ENCODE data around the gene DNAJB6.

DNAJB6 gene

DNA sequence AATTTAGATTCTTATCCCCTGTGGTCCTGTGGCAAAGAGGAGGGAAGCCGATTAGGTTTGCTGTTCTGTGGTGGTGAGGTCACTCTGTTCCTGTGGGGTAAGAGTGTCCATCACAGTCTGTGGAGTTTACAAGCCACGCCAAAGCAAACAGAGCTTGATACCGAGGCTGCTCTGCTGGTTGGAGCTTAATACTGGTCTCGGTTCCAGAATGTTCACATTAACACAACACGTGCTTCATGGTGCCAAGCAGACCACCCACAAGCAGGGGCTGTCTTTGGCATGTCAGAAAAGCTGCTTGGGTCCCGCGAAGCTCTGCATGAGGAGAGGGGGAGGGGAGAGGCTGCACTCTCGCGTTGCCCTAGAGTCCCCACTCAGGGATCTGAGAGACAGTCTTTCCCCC is 47.5 kb downstream of the DNAJB6 start:
- TF ChIP-seq CTCF (conservative IDR thresholded peaks at IDR 0.05; ENCODE audit: control insufficient read depth, insufficient read depth, low read depth, low read length), result no peak
- peak; percentile 36 for DNase-seq (ENCODE audit: low read depth)
- H3K4me3 ChIP-seq (ENCODE audit: control insufficient read depth, low read depth, low read length), result no peak overlapping the region

GRCh38 chr7:157386979-157387800 is 50.4 kb downstream of the DNAJB6 start:
- TF ChIP-seq CTCF (conservative IDR thresholded peaks at IDR 0.05; ENCODE audit: control insufficient read depth, insufficient read depth, low read depth, low read length), result peak; percentile 82
- DNase-seq (ENCODE audit: low read depth), result peak; percentile 83
- H3K4me3 ChIP-seq (ENCODE audit: control insufficient read depth, low read depth, low read length), result no peak overlapping the region

DNA sequence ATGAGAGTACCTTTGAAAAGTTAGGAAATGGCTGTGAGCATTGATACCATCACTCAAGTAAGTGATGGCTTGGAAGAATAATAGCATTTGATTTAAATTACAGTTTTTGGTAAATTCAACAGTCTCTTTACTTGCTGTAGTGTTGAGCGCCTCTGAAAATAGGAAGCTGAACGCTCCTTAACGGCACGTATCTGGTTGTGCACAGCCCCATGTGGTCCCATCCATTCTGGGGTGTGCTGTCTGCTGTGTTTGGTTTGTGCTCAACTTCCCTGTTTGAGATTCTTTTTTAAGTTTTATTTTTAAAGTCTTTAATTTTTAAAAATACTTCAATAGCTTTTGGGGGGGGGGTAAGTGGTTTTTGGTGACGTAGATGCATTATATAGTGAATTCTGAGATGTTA is 51.5 kb downstream of the DNAJB6 start:
- no peak overlapping the region for H3K4me3 ChIP-seq (ENCODE audit: control insufficient read depth, low read depth, low read length)
- TF ChIP-seq CTCF (conservative IDR thresholded peaks at IDR 0.05; ENCODE audit: control insufficient read depth, insufficient read depth, low read depth, low read length), result no peak
- DNase-seq (ENCODE audit: low read depth), result no peak

DNA sequence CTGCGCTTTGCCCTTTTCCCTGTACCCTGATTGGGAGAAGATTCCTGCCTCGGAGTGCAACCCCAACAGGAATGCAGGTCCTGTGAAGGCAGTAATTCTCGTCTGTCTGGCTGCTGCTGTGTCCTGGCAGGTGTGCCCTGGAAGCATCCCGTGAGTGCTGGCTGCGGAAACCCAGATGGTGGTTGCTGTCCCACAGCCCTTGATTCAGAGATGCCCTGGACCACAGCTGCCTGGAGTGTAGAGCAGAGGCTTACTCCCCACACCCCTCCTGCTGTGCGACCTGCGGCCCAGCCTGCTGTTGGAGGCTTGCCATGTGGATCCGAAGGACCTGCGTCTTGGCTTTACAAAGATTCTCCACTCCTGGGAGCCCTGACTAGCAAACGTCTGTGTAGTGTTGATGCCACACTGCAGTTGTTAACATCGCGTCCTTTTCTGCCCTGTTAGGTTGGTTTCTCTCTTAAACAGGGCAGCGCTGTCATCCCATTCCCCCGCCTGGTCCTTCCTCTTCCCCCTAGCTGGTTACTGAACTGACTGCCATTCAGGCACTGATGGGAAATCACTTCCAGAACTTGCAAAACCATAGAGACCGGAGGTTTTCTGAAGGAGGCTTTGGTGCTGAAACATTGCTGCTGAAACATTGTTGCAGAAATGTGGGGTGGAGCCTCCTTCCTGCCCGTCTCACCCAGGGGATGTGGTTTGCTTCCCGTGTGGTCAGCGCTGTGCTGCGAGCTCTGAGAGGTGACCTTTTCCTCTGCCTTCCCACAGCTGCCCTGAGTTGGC is 53.3 kb downstream of the DNAJB6 start:
- peak; percentile 71 for DNase-seq (ENCODE audit: low read depth)
- H3K4me3 ChIP-seq (ENCODE audit: control insufficient read depth, low read depth, low read length), result no peak overlapping the region

DNA sequence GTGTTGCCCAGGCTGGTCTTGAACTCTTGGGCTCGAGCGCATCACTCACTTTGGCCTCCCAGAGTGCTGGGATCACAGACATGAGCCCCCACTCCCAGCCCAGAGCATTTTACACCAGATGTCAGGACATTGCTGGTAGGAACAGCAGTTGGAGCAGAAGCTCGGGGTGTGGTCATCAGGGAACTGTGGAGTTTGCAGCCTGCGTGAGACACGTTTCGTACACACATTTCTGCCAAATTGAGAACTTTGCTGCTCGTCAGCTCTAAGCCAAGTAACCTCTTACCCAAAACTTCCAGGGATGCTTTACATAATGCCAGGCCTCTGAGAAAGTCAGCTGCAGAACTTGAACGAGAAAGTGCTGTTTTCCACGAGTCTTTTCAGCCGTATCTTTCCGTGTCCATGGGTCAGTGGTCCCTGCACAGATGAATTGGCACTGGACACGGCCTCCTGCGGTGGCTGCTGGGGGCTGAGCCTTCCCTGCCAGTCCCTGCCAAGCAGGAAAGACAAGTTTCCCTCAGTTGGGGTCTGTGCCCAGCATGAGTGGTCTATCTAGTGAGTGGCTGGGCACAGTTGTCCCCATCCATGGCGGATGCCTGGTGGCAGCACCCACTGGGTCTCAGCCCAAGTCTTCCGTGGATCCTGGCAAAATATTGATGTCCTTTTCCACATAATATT is 54.4 kb downstream of the DNAJB6 start:
- no peak overlapping the region for H3K4me3 ChIP-seq (ENCODE audit: control insufficient read depth, low read depth, low read length)
- peak; percentile 41 for DNase-seq (ENCODE audit: low read depth)
- no peak for TF ChIP-seq CTCF (conservative IDR thresholded peaks at IDR 0.05; ENCODE audit: control insufficient read depth, insufficient read depth, low read depth, low read length)

More for the DNA sequence above, 53.3 kb downstream of the DNAJB6 start:
- no peak for TF ChIP-seq CTCF (conservative IDR thresholded peaks at IDR 0.05; ENCODE audit: control insufficient read depth, insufficient read depth, low read depth, low read length)

GRCh38 chr7:157392256-157393037 is 55.6 kb downstream of the DNAJB6 start:
- no peak for TF ChIP-seq CTCF (conservative IDR thresholded peaks at IDR 0.05; ENCODE audit: control insufficient read depth, insufficient read depth, low read depth, low read length)
- DNase-seq (ENCODE audit: low read depth), result no peak
- H3K4me3 ChIP-seq (ENCODE audit: control insufficient read depth, low read depth, low read length), result no peak overlapping the region
